C4-2B (cell line): ENCODE results near the gene COQ9.

Experiments used
- H3K27ac ChIP-seq: fragments of 450-650 bp; 2 replicates; pipeline ENCODE4 v1.5.1; 2017
- CTCF ChIP-seq: fragments of 450-650 bp; conservative IDR thresholded peaks from 2 replicates; pipeline ENCODE4 v1.5.1; 2017; ENCODE audit warnings: mild to moderate bottlenecking
- ZFX ChIP-seq: fragments of 450-650 bp; IDR thresholded peaks from 2 replicates; pipeline ENCODE4 v1.6.1; 2017

COQ9 gene

GRCh38 chr16:57507136-57508034 lies 60.1 kb downstream of the COQ9 start:
- TF ChIP-seq ZFX (no peak), CTCF (no peak)
- no peak overlapping the region for H3K27ac ChIP-seq

GRCh38 chr16:57508035-57508425 lies 60.8 kb downstream of the COQ9 start:
- no peak overlapping the region for H3K27ac ChIP-seq
- TF ChIP-seq ZFX, result no peak
- TF ChIP-seq CTCF, result no peak

GRCh38 chr16:57509231-57509923 lies 62.1 kb downstream of the COQ9 start:
- no peak overlapping the region for H3K27ac ChIP-seq
- TF ChIP-seq ZFX (no peak), CTCF (no peak)

- TF ChIP-seq CTCF, result no peak
- no peak for TF ChIP-seq ZFX
- H3K27ac ChIP-seq, result no peak overlapping the region
These were observed 63.0 kb downstream of the COQ9 start for GRCh38 chr16:57510016-57510871.
